ENCODE data around the gene RASSF4. TPM values are rescaled to one million over a fixed set of nuclear protein-coding genes. Genes with fewer than 3 reads are reported as not detected.

RASSF4 gene
- polyA plus RNA-seq, 1 donor (not counting 4 experiments of a cell fraction or from before 2014, with no cell fraction given) = 0.20 TPM

GRCh38 chr10:44955413-44956070, 4.1 kb upstream of the RASSF4 start:
- H3K4me2 ChIP-seq (ENCODE audit: control insufficient read depth, extremely low read depth, insufficient read depth, low read depth, low read length) = no peak overlapping the region
- H2AFZ ChIP-seq (ENCODE audit: control insufficient read depth, low read length) = no peak overlapping the region
- DNase-seq (ENCODE audit: low read depth, low spot score) = no peak
- peaks cover 0 to 2% of the 10 kb centered on the region in 2 experiments for H3K36me3 ChIP-seq (ENCODE audit: control insufficient read depth in 2 of 2, extremely low read depth in 1 of 2, insufficient read depth in 2 of 2, low read length in 2 of 2)
- no peaks in the 10 kb centered on the region for H4K20me1 ChIP-seq (ENCODE audit: control insufficient read depth, extremely low read depth, insufficient read depth, low read length)
- H3K4me3 ChIP-seq (ENCODE audit: control insufficient read depth in 2 of 3, extremely low read depth in 1 of 3, insufficient read depth in 2 of 3, low read depth in 1 of 3, low read length in 3 of 3) = no peak overlapping the region
- no peak overlapping the region for H3K9ac ChIP-seq (ENCODE audit: control insufficient read depth, extremely low read depth, insufficient read depth, low read length)
- dilution Hi-C loops (cut with MboI; ENCODE audit: extremely low pct_ligation_motif_present, low sequenced_read_pairs) = no loop called here
- FAIRE-seq = no peak
- no peaks in the 10 kb centered on the region for H3K9me3 ChIP-seq (ENCODE audit: control insufficient read depth, low read depth, low read length)
- H3K27me3 ChIP-seq (ENCODE audit: control insufficient read depth, extremely low read depth, insufficient read depth, low read length) = no peaks in the 10 kb centered on the region
- H3K27ac ChIP-seq (ENCODE audit: control insufficient read depth, insufficient read depth, low read length) = no peak overlapping the region
- no peaks in the 10 kb centered on the region for H3K79me2 ChIP-seq (ENCODE audit: control insufficient read depth, insufficient read depth, low read length)
- H3K9me1 ChIP-seq (ENCODE audit: control insufficient read depth, extremely low read depth, insufficient read depth, low read length) = no peaks in the 10 kb centered on the region
- peaks cover 12% of the 10 kb centered on the region for H3K4me1 ChIP-seq (ENCODE audit: control insufficient read depth, extremely low read depth, insufficient read depth, low read length)
- TF ChIP-seq EZH2 (IDR thresholded peaks at IDR 0.05; ENCODE audit: low read length) (no peak), CTCF (optimal IDR thresholded peaks at IDR 0.05 in 1 of 3, IDR thresholded peaks at IDR 0.05 in 1 of 3, conservative IDR thresholded peaks at IDR 0.05 in 1 of 3; ENCODE audit: extremely low read depth in 1 of 3, insufficient read depth in 2 of 3, low read length in 3 of 3) (no peak)

- no peak for DNase-seq (ENCODE audit: low read depth, low spot score)
- Histone ChIP-seq H3K79me2 (ENCODE audit: control insufficient read depth, insufficient read depth, low read length) (no peaks in the 10 kb centered on the region), H3K9ac (ENCODE audit: control insufficient read depth, extremely low read depth, insufficient read depth, low read length) (no peak overlapping the region), H3K9me1 (ENCODE audit: control insufficient read depth, extremely low read depth, insufficient read depth, low read length) (no peaks in the 10 kb centered on the region), H2AFZ (ENCODE audit: control insufficient read depth, low read length) (no peak overlapping the region), H3K27me3 (ENCODE audit: control insufficient read depth, extremely low read depth, insufficient read depth, low read length) (no peaks in the 10 kb centered on the region), H3K4me2 (ENCODE audit: control insufficient read depth, extremely low read depth, insufficient read depth, low read depth, low read length) (no peak overlapping the region), H3K9me3 (ENCODE audit: control insufficient read depth, low read depth, low read length) (no peaks in the 10 kb centered on the region), H4K20me1 (ENCODE audit: control insufficient read depth, extremely low read depth, insufficient read depth, low read length) (no peaks in the 10 kb centered on the region), H3K4me1 (ENCODE audit: control insufficient read depth, extremely low read depth, insufficient read depth, low read length) (peaks cover 12% of the 10 kb centered on the region), H3K27ac (ENCODE audit: control insufficient read depth, insufficient read depth, low read length) (no peak overlapping the region), H3K4me3 (ENCODE audit: control insufficient read depth in 2 of 3, extremely low read depth in 1 of 3, insufficient read depth in 2 of 3, low read depth in 1 of 3, low read length in 3 of 3) (no peak overlapping the region), H3K36me3 (ENCODE audit: control insufficient read depth in 2 of 2, extremely low read depth in 1 of 2, insufficient read depth in 2 of 2, low read length in 2 of 2) (peaks cover 0 to 2% of the 10 kb centered on the region in 2 experiments)
- no peak for FAIRE-seq
- dilution Hi-C loops (cut with MboI; ENCODE audit: extremely low pct_ligation_motif_present, low sequenced_read_pairs) = no loop called here
- TF ChIP-seq CTCF (optimal IDR thresholded peaks at IDR 0.05 in 1 of 3, IDR thresholded peaks at IDR 0.05 in 1 of 3, conservative IDR thresholded peaks at IDR 0.05 in 1 of 3; ENCODE audit: extremely low read depth in 1 of 3, insufficient read depth in 2 of 3, low read length in 3 of 3) (no peak), EZH2 (IDR thresholded peaks at IDR 0.05; ENCODE audit: low read length) (no peak)
These were observed 3.4 kb upstream of the RASSF4 start for GRCh38 chr10:44956226-44956625.
